DMS153 treated with DMSO at 0.1 percent for 48 hours (cell line): ENCODE results near the gene COL23A1.

Experiments
- DNase-seq: peaks from one replicate; lab custom pipeline; 2025; ENCODE audit not compliant: unreplicated experiment; lab: John Stamatoyannopoulos, UW

COL23A1 gene

DNA sequence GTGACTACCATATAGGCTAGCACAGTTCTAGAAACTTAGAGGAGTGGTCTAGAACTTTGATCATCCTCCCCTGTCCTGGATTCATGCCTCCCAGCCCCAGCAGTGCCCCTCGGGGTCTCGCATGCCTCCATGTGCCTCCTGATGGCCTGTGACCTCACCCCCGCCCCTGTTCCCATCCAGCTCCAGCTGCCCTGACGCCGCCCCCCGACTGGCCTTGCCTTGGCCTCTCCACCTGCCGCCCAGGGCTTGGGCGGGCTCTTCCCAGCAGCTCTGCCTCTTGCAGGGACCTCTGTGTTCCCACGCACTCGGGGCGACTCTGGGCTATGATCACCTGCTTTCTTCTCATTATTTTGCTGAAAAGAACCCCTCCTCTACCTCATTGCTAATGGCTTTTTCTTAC lies 242.2 kb downstream of the COL23A1 start:
- no peak for DNase-seq

DNA sequence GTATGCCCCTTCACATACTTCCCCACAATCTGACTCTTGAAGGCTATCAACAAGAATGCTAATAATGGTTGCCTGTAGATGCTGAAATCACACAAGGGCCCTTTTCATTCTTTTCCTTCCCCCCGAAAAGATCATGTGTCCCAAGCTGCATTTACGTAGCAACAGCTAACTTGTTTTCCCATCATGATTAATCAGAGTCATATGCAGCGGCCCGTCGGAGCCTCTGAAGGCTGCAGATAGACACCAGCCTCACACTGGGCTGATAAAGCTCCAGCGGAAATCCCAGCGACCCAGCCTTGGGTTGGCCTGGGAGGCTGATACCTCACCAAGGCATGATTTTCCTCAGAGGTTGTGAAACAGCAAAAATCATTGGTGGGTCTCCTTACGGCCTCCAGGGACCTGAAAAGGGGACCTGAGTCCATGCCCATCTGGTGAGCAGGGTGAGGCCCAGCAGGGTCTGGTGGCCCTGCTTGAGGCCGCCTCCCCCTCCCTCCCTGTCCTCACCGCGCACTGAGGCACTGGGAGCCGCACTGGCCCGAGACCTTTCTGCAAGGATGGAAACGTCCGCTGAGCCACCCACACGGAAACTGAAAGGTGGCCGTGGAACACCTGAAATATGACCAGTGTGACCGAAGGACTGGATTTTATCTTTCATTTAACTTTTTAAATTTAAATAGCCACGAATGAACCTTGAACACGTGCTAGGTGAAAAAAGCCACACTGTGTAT lies 243.4 kb downstream of the COL23A1 start:
- DNase-seq, result no peak

- DNase-seq, result no peak
Measured at GRCh38 chr5:178343306-178343705, 246.9 kb downstream of the COL23A1 start.

DNA sequence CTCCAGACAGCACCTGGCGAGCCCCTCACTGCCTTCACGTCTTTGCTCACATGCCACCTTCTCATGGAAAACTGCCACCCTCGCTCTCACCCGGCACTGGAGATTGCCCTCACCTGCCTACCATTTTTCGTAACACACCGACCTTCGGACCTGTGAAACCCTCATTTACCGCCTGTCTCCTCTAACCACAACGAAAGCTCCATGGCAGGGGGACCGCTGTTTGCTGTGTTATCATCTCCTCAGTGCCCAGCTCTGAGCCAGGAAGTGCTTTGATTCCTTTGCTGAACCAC lies 248.4 kb downstream of the COL23A1 start:
- no peak for DNase-seq

DNA sequence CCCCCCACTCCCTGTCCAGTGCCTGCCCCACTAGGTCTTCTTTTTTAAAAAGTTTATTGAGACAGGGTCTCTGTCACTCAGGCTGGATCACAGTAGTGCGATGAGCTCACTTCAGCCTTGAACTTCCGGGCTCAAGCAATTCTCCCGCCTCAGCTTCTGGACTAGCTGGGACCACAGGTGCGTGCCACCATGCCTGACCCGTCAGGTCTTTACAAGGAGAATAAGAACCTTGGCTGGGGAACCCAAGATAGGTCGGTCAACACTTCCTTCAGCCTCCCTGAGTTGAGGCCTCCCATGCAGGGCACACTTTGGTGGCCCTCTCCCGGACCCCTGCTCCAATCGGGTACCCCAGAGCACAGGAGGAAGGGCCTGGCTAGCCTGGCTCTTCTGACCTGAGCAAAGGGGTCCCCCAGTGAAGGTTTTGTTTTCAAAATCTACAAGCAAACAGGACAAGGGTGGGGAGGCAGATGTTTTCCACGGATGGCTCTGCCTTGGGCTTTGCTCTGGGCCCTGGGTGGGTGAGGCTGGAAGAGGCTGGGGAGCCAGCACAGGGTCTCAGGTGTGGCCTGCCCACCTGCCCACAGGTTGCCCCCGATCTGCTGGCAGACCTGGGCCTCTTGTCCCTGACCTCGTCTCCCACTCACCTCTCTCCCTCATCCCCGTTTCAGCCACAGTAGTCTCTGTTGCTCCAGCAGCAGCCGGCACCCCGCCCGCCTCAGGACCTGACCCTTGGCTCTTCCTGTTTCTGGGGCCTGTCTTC lies 248.9 kb downstream of the COL23A1 start:
- DNase-seq, result no peak

DNA sequence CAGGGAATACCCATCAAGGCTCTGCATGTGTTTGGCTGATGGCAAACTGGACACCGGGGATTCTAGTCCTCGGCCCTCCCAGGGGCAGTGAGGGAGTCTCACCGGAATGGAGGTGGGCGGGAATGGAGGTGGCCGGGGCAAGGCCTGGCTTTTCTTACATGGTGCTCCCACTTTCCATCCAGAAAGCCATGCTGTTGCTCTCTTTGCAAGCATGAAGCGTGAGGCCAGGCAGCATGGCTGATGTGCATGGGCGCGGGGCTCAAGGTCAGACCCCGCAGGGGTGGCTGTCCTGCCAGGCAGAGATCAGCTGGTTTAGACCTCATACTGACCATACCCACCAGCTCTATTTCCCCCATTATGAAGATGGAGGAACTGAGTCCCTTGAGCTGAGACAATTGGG lies 249.6 kb downstream of the COL23A1 start:
- no peak for DNase-seq

- no peak for DNase-seq
Measured at GRCh38 chr5:178340187-178340586, 250.0 kb downstream of the COL23A1 start.

DNA sequence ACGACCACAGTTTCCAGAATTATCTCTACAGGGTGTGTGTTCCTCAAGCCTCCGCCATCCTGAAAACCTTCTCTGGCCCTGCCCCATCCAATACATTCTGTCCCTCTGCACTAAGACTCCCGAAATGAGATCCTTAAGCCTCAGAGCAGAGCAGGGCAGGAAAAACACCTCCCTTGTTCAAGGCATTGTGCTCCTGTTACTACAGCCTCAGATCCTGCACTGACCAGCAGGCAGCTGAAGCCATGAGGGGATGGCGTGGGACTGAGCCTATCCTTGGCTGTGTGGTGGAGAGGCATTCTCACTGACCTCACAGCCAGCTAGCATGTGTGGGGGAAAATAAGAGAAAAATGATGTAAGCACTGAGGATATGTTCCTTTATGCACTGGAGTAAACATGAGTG lies 250.9 kb downstream of the COL23A1 start:
- no peak for DNase-seq

DNA sequence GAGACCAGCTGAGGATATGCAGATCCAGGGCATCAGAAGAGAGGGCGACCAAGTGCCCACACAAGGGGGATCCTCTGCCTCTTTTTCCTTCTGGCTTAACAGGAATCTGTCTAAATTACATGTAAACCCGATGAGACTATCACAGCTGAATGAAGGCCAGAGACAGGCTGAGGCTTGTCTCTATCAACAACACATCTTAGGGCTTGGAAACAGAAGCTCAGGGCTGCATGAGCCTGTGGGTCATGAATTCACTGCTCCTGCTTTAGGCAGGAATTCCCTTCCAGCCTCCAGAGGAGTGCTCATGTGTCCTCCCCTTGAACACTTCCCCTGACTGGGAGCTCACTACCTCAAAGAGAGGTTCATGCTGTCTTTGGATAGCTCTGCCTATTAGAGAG lies 251.4 kb downstream of the COL23A1 start:
- DNase-seq, result no peak

GRCh38 chr5:178338126-178338749 lies 252.0 kb downstream of the COL23A1 start:
- no peak for DNase-seq

DNA sequence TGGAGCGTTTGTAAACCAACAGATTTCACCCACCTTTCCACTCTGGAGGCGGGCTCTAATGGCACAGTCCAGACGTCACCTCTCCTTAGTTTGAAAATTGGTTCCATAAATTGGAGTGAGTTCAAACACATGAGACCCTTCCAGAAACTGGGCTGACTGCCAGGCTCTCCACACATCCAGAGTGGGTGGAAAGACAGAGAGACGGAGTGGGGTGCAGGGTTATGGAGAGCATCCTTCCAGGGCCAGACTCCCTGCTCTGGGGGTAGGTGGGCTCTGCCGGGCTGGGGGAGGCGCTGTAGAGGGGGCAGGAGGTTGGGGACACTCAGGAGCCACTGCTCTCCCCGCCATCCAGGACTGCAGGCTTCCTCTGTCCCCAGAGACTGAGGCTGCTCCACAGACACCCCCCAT lies 252.9 kb downstream of the COL23A1 start:
- no peak for DNase-seq

DNA sequence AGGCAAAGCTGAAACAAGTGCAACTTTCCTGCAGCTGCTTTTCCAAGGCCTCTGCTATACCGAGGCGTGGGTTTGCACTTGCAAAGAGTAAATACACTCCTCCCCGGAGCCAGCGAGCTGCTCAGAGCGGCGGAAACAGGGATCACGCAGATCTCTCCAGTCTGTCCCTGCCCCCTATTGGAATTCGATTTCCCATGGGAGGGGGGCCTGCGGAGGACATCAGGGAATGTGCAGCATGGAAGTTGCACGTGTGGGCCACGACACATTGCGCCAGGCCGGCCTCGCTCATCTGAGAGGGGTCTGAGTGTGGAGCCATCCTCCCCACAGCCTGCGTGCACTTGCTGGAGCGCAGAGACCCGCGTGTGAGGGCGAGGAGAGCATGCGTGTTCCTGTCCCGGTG lies 253.3 kb downstream of the COL23A1 start:
- DNase-seq, result no peak

- DNase-seq, result no peak
Measured at GRCh38 chr5:178335302-178336030, 254.7 kb downstream of the COL23A1 start.

GRCh38 chr5:178334861-178335260 lies 255.3 kb downstream of the COL23A1 start:
- no peak for DNase-seq

GRCh38 chr5:178333821-178334481 lies 256.2 kb downstream of the COL23A1 start:
- no peak for DNase-seq

GRCh38 chr5:178332210-178332641 lies 258.0 kb downstream of the COL23A1 start:
- no peak for DNase-seq

- DNase-seq, result no peak
Measured at GRCh38 chr5:178331491-178331996, 258.6 kb downstream of the COL23A1 start.

DNA sequence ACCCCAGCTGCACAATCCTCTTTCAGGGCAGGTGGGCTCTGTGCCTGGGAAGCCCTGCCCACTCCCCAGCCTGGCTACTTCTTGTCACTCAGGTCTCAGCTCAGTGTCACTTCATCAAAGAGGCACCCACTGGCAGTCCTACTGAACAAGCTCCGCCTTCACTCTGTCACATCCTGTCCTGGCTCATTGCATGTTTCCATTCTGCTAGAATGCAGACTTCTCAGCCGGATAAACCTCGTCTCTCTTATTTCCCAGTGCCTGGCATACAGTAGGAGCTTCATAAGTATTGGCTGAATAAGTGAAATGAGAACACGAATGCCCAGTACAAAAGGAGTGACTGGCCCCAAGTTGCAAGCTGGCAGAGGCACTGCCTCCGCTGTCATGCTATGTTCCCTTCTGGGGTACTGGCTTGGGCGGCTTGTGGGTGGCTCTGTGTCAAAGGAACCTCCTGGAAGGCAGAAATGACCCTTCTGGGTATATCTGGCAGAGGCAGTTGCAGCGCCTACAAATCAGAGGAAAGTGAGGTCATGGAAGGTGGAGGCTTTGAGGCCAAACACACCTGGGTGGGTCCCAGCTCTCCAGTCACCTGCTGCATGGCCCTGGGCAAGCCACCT lies 259.3 kb downstream of the COL23A1 start:
- DNase-seq, result no peak

DNA sequence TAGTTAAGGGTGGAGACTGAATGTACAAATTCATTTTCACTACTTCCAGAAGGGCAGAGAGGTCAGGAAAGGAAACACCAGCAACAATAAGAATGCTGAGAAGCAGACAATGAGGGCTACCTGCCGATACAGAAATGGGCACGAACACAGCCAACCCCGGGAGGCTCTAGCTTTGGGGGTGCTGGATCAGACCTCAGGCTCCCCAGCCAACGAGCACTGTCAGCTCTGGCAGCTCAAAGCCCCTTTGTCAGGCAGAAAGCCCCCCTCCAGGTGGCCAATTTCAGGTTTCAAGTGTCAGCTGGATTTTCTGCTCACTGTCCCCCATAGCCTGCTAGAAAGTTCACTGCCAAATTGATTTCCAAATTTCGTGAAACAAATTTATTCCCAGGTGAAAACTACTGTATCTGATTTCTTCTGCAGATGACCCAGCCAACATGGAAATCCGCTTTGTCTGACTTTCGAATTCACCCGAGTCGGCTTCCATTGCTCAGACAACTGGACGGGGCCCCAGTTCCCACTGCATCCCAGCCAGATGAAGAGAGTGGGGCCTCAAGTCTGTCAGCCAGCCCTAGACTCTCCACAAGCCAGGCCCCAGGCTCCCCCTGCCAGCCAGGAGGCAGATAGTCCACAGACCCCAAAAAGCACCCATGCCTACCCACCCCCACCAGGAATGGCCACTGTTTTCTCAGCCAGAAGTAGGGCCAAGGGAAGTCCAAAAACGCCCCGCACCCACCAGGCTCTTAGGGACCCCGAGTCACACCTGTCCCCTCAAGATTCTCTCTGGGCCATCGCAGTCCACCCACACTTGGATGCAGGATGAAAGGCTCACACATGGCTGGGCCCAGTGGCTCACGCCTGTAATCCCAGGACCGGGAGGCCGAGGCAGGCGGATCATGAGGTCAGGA lies 261.1 kb downstream of the COL23A1 start:
- no peak for DNase-seq
